Measurements from ENCODE around the gene PUS1. TPM values are rescaled to one million over a fixed set of nuclear protein-coding genes. Genes with fewer than 3 reads are reported as not detected.
A peak's percentile ranks its signal among the peaks of the same experiment; 100 is the strongest.

Gene PUS1
- total and polyA plus RNA-seq, 7 donors = 11.7 to 46.8 (median 20.1) TPM

- intact Hi-C loops (cut with DNase I) = no loop called here
- Histone ChIP-seq H3K27ac (no peak overlapping the region), H3K4me3 (no peak overlapping the region), H3K36me3 (ENCODE audit: insufficient read depth in 1 of 2, low read depth in 1 of 2) (peaks cover 3 to 80% of the 10 kb centered on the region in 2 donors), H3K9me3 (no peaks in the 10 kb centered on the region), H3K4me1 (no peaks in the 10 kb centered on the region), H3K27me3 (ENCODE audit: insufficient read depth in 3 of 3, low read length in 2 of 3) (no peaks in the 10 kb centered on the region)
- WGBS, 3 donors = 91 to 93% (median 92%) methylated on average over 8 of the region's 8 CpGs
- DNase-seq (no peak), ATAC-seq (no peak)
- TF ChIP-seq, protein P1, sequence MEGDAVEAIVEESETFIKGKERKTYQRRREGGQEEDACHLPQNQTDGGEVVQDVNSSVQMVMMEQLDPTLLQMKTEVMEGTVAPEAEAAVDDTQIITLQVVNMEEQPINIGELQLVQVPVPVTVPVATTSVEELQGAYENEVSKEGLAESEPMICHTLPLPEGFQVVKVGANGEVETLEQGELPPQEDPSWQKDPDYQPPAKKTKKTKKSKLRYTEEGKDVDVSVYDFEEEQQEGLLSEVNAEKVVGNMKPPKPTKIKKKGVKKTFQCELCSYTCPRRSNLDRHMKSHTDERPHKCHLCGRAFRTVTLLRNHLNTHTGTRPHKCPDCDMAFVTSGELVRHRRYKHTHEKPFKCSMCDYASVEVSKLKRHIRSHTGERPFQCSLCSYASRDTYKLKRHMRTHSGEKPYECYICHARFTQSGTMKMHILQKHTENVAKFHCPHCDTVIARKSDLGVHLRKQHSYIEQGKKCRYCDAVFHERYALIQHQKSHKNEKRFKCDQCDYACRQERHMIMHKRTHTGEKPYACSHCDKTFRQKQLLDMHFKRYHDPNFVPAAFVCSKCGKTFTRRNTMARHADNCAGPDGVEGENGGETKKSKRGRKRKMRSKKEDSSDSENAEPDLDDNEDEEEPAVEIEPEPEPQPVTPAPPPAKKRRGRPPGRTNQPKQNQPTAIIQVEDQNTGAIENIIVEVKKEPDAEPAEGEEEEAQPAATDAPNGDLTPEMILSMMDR (IDR thresholded peaks at IDR 0.05) = no peak
Observed at GRCh38 chr12:131940141-131940547, 11.1 kb downstream of the PUS1 start.

DNA sequence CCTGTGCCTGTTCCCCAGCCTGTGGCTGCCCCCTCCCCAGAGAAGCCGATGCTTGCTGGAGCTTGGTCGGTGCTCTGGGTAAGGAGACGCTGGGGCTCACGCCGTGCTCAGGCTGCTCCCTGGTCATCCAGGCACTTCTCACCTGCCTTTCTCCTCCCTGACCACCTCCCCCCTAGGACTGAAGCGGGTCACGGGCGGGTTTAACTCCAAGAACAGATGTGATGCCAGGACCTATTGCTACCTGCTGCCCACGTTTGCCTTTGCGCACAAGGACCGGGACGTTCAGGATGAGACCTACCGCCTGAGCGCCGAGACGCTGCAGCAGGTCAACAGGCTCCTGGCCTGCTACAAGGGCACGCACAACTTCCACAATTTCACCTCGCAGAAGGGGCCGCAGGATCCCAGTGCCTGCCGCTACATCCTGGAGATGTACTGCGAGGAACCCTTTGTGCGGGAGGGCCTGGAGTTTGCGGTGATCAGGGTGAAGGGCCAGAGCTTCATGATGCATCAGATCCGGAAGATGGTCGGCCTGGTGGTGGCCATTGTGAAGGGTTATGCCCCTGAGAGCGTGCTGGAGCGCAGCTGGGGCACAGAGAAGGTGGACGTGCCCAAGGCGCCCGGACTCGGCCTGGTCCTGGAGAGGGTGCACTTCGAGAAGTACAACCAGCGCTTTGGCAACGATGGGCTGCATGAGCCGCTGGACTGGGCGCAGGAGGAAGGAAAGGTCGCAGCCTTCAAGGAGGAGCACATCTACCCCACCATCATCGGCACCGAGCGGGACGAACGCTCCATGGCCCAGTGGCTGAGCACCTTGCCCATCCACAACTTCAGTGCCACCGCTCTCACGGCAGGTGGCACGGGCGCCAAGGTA is 12.3 kb downstream of the PUS1 start:
- intact Hi-C loops (cut with DNase I) = no loop called here
- no peak overlapping the region for H3K4me3 ChIP-seq
- WGBS, 3 donors = 94 to 95% (median 95%) methylated on average over 42 to 46 of the region's 46 CpGs
- TF ChIP-seq, protein P1 (IDR thresholded peaks at IDR 0.05) = no peak
- no peaks in the 10 kb centered on the region for H3K4me1 ChIP-seq
- H3K36me3 ChIP-seq (ENCODE audit: insufficient read depth in 1 of 2, low read depth in 1 of 2) = peaks cover 3 to 72% of the 10 kb centered on the region in 2 donors
- DNase-seq (peak in 1 of 2 donors; percentile 40), ATAC-seq (peak in 1 of 4 donors; percentile 20)
- no peak overlapping the region for H3K27ac ChIP-seq
- no peaks in the 10 kb centered on the region for H3K9me3 ChIP-seq
- no peaks in the 10 kb centered on the region for H3K27me3 ChIP-seq (ENCODE audit: insufficient read depth in 3 of 3, low read length in 2 of 3)

- ATAC-seq = peak in 1 of 4 donors; percentile 3
- 92 to 93% (median 93%) methylated on average over 7 of the region's 7 CpGs for WGBS, 3 donors
- intact Hi-C loops (cut with DNase I) = no loop called here
Observed at GRCh38 chr12:131941987-131942341, 12.9 kb downstream of the PUS1 start.

GRCh38 chr12:131942671-131943070 is 13.6 kb downstream of the PUS1 start:
- ATAC-seq (no peak), DNase-seq (no peak)
- WGBS, 3 donors = 91 to 95% (median 94%) methylated on average over 12 of the region's 12 CpGs
- TF ChIP-seq, protein P1 (IDR thresholded peaks at IDR 0.05) = no peak
- H3K4me1 ChIP-seq = no peaks in the 10 kb centered on the region
- H3K27ac ChIP-seq = no peak overlapping the region
- intact Hi-C loops (cut with DNase I) = no loop called here
- H3K9me3 ChIP-seq = no peaks in the 10 kb centered on the region
- H3K27me3 ChIP-seq (ENCODE audit: insufficient read depth in 3 of 3, low read length in 2 of 3) = no peaks in the 10 kb centered on the region
- H3K36me3 ChIP-seq (ENCODE audit: insufficient read depth in 1 of 2, low read depth in 1 of 2) = peaks cover 3 to 70% of the 10 kb centered on the region in 2 donors
- H3K4me3 ChIP-seq = no peak overlapping the region

More at GRCh38 chr12:131941987-131942341, 12.9 kb downstream of the PUS1 start:
- Histone ChIP-seq H3K36me3 (ENCODE audit: insufficient read depth in 1 of 2, low read depth in 1 of 2) (peaks cover 3 to 72% of the 10 kb centered on the region in 2 donors), H3K27ac (no peak overlapping the region), H3K4me3 (no peak overlapping the region), H3K27me3 (ENCODE audit: insufficient read depth in 3 of 3, low read length in 2 of 3) (no peaks in the 10 kb centered on the region), H3K4me1 (no peaks in the 10 kb centered on the region), H3K9me3 (no peaks in the 10 kb centered on the region)
- no peak for DNase-seq
- TF ChIP-seq, protein P1 (IDR thresholded peaks at IDR 0.05) = no peak
